NCI-H82 treated with DMSO at 0.1 percent for 48 hours (cell line): Measurements from ENCODE around the gene LAMP2.

ENCODE experiments used
- DNase-seq: peaks from one replicate; lab custom pipeline; 2025; ENCODE audit not compliant: unreplicated experiment; lab: John Stamatoyannopoulos, UW

Gene LAMP2

GRCh38 chrX:120457766-120458180 lies 11.3 kb downstream of the LAMP2 start:
- no peak for DNase-seq

DNA sequence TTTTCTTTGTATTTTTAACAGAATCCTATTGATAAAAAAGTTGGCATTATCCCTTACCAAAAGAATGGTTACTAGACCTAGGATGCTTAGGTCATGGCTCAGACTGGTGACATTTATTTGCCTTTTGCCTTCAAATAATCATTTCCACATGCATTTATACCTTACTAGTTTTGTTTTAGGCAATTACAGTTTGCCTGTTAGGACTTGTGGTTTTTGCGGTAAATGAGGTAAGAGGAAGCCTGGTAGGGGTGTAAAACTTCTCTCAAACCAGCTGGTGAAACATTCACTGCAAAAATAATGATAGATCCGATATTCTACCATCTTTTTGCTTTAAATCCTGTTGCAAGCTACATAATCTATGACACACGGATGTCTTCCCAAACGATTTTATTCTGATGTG lies 12.1 kb downstream of the LAMP2 start:
- no peak for DNase-seq

- DNase-seq, result no peak
Observed at GRCh38 chrX:120453985-120454384, 15.1 kb downstream of the LAMP2 start.

- peak; percentile 45 for DNase-seq
Observed at GRCh38 chrX:120452131-120452530, 17.0 kb downstream of the LAMP2 start.

GRCh38 chrX:120450163-120450562 lies 18.9 kb downstream of the LAMP2 start:
- no peak for DNase-seq

GRCh38 chrX:120446498-120446897 lies 22.6 kb downstream of the LAMP2 start:
- peak; percentile 46 for DNase-seq

DNA sequence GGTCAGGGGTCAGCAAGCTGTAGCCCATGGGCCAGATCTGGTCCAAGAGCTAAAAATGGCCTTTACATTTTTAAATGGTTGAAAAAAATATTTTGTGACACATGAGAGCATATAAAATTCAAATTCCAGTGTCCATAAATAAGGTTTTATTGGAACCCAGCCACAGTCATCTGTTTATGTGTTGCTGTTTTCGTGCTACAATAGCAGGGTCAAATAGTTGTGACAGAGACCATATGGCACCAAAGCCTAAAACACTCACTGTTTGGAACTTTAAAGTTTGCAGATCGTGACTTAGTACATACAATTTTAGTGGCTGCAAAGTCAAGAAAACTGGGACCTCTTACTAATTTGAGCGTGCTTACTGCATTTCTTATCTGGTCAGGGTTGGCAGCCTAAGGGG lies 29.2 kb downstream of the LAMP2 start:
- no peak for DNase-seq

DNA sequence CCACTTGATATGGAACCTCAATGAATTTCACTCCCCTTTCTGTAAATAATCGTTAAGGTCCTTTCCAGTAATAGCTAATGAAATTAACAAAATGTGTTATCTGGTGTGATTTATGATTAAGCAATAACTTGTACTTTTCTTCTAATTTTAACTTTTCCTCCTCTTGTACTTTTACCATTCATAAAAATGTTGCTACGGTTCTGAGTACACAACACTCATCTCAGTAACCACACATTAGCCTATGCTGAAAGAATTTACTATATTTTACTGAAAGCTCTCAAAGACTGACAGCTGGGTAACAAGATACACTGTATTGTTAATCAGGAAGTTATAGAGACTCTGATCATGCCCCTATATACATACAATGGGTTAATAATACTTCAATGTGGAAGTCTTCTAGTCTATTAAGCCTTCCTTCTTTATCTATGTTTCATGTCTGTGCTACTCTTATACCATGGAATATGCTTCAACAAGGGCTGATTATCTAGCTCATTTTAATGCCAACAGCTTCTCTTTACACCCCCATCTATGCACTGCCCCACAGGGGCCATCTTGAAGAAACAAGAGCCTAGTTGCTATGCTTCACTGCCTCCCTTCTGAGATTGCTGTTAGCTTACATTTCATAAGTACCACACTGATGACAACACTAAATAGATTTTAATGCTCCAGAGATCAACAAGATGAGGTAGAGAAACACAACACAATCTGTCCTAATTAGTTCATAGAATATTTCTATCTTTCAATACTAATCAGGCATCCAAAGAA lies 39.1 kb downstream of the LAMP2 start:
- no peak for DNase-seq

DNA sequence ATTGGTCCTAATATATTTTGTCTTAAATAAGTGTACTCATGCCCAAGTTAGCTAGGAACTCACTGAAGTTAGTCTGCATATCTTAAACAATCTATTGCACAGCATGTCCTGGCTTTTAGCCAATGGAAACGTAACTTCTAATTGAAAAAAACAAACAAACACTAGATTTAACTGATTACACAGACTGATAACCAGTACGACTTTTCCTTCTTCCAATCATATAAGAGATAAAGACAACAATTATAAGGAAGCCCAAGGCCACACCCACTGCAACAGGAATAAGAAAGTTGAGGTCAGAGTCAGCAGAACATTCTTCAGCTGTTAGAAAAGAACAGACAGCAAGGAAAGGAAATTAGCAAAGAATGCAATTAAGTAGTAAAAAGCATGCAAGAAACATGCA lies 40.8 kb downstream of the LAMP2 start:
- no peak for DNase-seq

DNA sequence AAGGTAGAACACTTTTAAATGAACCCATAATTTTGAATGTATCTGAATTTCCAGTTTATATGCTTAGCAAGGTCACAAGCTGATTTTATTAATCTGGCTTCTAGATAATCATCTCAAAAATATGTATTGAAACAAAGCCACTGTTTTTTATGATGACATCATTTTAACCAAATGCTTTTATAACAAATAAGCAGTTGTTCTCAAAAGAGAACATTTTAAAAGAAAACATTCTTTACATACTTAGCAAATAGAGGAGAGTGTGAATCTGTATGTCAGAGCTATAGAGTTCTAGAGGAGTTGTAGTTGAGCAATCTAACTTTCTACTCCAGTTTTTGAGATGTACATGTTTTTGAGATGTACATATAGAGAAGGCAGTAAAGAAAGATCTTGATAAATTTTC lies 42.5 kb downstream of the LAMP2 start:
- no peak for DNase-seq

DNA sequence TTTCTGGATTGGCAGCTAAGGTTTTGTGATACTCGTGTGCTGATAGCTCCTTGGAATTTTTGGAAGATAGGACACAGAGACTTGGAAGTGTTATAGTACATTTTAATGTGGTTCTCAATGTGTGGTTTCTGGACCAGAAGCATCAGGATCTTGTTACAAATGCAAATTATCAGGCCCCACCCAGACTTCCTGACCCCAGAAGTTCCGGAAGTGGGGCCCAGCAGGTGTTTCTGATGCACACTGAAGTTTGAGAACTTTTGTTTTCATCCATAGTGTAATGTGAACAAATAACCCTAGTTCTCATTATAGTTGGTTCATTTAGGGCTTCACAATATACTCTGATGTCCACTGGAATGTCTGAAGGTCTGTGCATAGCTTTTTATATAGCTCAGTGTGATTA lies 49.6 kb downstream of the LAMP2 start:
- DNase-seq, result no peak

- peak; percentile 8 for DNase-seq
Observed at GRCh38 chrX:120408168-120408567, 60.9 kb downstream of the LAMP2 start.

GRCh38 chrX:120406638-120407037 lies 62.5 kb downstream of the LAMP2 start:
- no peak for DNase-seq

GRCh38 chrX:120402369-120402768 lies 66.7 kb downstream of the LAMP2 start:
- no peak for DNase-seq

DNA sequence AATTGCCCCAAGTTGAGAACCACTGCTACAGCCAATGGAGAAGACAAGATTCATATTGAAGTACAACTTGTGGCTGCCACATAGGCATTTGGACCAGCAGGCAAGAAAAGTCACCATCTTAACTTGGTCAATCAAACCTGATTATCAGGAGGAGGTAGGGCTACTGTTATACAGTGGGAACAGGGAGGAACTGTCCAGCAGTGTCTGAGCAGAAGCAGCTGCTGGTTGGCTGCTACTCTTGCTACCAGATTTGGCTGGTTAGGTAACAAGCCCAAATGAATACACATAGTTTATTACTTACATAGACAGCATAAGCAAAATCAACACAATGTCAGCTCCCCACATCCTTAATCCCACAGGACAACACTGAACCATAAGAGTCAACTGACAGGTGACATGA lies 67.8 kb downstream of the LAMP2 start:
- DNase-seq, result no peak

DNA sequence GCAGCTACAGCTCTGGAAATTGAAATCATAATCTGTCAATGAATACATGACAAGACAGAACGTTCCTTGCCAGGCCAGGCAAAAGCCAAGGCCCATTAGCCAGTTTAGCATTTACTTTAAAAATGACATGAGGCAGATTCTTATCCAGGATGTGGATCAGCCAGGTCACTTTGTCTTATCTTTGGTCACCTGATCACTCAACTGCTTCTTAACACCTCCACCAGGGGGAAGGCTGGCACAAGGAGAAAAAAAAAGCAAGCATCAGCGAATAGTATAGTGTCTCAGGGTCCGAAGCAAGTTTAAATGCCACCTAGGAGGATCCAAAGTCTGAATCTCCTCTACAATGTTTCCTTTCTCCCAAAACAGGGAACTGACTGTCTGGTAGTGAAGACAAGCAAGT lies 88.4 kb downstream of the LAMP2 start:
- DNase-seq, result peak; percentile 7

GRCh38 chrX:120379937-120380681 lies 89.0 kb downstream of the LAMP2 start:
- no peak for DNase-seq

DNA sequence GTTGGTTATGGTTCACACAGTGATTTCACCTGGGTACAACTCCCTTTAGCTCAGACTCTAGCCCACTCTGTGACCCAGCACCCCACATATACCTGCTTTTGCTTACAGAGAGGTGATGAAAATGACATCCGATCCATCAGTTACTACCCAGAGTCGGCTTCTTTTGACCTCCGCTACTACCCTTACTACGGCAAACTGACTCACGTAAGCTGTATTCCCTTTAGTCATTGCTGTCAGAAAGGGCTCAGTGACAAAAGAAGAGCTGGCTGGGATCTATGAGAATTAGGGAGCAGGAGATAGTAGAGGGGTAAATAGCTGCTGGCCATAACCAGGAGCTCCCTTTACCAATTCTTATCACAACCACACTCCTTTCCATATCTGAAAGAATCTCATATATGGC lies 90.5 kb downstream of the LAMP2 start:
- no peak for DNase-seq
